GM18505 (cell line): Measurements from ENCODE around the gene ITFG1.

Experiments
- ATAC-seq: cut with Tn5 transposase; IDR thresholded peaks from one replicate; pipeline ENCODE4 v1.9.1; 2021; ENCODE audit not compliant: unreplicated experiment
- POLR2A ChIP-seq: IDR thresholded peaks from 4 replicates; pipeline ENCODE4 v1.6.1; 2011; ENCODE audit warnings: borderline replicate concordance; ENCODE audit not compliant: insufficient read depth, insufficient read length; ENCODE audit errors: extremely low read depth

Gene ITFG1

GRCh38 chr16:47416869-47417268, 44.0 kb downstream of the ITFG1 start:
- no peak for TF ChIP-seq POLR2A
- no peak for ATAC-seq

GRCh38 chr16:47413041-47413440, 47.8 kb downstream of the ITFG1 start:
- no peak for ATAC-seq
- TF ChIP-seq POLR2A, result no peak

DNA sequence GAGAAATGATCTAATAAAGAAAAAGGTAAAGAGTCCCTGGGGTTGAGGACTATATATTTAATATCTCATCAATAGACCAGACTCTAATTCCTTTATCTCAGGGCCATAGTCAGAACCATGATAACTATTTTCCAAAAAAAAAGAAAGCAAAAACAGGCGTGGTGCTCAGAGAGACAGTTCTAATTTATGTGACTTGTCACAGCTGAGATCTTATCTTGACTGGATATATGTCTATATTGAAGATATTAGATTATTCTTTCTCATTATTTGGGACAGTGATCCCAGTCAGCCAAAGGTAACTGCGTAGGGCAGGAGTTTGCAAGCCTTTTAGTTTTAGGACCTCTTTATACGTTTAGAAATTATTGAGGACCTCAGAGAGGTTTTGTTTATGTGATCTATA, 52.4 kb downstream of the ITFG1 start:
- TF ChIP-seq POLR2A, result no peak

DNA sequence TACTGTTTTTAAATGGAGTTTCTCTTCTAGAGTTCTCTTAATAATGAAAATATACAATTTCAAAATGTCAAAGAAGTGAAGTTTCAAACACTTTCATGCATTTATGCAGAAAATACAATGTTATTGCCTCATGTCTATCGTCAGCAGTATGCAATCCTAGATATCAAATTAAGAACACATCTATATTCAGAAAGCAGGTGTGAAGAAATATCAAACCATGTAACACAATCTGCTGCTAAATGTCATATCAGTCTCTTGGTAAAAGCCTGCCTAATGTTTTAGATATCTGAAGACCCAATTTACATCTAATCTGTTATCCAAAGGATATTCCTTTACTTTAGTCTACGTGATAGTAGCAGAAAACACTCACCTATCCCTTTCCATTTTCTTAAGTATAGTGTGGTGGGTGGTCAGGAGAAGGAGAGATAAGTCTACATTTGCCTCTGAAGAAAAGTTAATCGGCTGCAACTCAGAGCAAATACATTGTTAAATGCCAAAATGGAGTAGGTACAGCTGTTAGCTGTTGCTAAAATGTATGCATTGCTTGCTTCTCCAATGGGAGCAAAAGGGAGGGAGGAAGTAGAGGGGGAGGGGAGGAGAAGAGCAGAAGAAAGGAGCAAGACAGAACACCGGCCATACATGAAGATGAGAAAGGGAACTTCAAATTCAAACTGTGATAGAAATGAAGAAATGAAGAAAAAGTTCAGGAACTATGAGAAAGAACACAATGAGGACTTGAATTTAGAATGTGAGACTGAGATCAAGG, 64.9 kb downstream of the ITFG1 start:
- no peak for TF ChIP-seq POLR2A

More for the DNA sequence above, 52.4 kb downstream of the ITFG1 start:
- ATAC-seq, result no peak

DNA sequence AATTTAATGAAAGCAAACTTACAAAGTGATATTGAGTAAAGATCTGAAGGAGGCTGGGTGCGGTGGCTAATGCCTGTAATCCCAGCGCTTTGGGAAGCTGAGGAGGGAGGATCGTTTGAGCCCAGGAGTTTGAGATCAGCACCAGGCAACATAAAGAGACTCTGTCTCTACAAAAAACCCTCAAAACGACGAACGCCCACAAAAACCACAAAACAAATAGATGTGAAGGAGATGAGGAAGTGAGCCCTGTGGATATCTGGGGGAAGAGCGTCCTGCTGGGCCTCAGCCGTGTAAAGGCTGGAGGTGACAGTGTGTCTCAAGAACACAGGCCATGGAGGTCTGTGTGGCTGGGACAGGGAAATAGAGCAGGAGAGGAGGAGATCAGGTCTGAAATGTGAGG, 68.8 kb downstream of the ITFG1 start:
- TF ChIP-seq POLR2A, result no peak
- ATAC-seq, result peak; percentile 91

More for the DNA sequence above, 64.9 kb downstream of the ITFG1 start:
- ATAC-seq, result no peak

GRCh38 chr16:47388705-47389104, 72.2 kb downstream of the ITFG1 start:
- no peak for ATAC-seq

DNA sequence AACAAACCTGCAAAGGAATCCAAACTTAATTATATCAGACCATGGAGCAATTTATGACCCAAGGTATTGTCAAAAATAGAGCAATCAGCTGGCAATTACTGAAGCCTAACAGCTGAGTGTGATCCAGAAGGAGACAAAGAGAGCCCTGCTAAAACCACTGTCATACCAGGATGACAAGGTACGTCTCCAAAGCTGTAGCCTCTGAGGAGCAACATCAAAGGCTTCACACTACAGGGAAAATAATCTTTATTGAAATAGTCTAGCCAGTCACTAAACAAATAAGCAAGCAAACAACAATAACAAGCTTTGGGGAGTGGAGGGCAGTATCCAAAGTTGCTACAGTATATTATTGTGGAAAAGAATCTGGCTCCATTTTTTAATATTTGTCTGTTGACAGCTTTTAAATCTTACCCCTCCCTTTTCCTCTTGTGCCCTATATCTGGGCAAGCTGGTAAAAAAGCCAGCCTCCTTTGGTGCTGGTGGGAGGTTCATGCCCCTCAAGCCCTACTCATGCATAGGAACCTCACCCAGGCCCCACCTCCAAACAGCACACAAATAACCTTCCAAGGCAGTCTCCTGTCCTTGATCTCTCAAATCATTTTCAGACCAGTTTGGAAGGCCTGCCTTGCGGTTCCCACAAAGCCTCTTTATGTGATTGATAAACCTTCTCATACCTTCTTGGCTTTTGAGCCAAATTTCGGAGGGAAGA, 73.7 kb downstream of the ITFG1 start:
- TF ChIP-seq POLR2A, result no peak
- no peak for ATAC-seq

More at GRCh38 chr16:47388705-47389104, 72.2 kb downstream of the ITFG1 start:
- TF ChIP-seq POLR2A, result no peak

DNA sequence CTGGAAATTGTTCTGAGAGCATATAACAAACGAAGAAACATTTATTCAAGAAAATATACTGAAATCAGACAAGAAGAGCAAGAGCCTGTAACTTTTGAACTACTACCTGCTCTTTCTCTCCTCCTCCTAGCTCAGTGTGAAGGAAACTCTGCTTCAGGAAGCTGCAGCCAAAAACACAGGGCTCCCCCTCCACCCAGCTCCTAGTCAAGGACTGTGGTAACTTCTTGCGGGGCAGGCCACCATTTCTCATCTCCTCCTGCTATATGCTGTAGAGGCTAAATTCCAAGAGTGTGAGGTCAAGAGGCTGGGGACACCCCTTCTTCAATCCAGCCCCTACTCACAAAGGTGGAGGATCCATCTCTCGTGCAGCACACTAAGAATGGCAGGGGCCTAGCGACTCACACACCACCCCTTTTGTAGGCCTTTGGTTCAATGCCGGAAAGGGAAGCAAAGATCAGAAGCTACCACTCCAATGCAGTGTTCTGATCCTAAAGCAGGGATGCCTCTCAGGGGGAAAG, 74.6 kb downstream of the ITFG1 start:
- TF ChIP-seq POLR2A, result no peak
- no peak for ATAC-seq

- no peak for ATAC-seq
- TF ChIP-seq POLR2A, result no peak
Measured at GRCh38 chr16:47382362-47382761, 78.5 kb downstream of the ITFG1 start.

GRCh38 chr16:47377154-47377553, 83.7 kb downstream of the ITFG1 start:
- no peak for ATAC-seq
- no peak for TF ChIP-seq POLR2A

DNA sequence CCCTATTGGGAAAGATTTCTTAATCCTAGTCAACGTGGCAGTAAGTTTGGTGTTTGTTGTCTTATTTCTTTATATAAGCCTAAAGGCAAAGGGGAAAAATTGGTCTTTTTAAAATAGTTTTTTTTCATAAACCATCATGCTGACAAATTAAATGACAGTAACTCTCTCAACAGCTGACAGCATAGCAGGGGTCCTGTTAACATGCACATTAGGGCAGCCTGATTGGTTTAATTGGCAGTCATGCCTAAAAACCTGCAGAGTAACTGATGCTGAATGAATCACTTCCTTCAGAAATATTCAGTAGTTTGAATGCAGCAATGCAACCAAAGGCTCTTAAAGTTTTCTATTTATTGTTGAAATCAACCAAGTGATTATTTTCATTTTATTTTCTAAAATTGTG, 85.4 kb downstream of the ITFG1 start:
- TF ChIP-seq POLR2A, result no peak
- ATAC-seq, result no peak

DNA sequence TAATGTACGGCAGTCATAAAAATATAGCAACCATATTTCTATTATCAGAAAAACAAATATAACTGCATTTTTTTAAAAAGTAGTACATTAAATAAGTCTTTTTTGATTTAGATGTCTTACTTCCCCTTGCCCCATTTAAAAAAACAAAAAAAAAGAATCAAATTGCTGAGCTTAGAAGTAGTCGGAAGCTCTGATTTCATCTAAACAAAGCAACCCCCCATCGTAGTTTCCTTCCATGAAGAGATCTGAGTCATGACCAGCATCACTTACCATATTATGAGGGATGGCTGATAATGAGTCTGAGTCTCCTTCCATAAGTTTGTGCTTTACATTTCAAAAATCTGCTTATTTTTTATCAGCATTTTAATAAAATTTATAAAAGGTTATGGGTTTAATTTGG, 86.2 kb downstream of the ITFG1 start:
- ATAC-seq, result no peak
- no peak for TF ChIP-seq POLR2A

GRCh38 chr16:47371271-47372014, 89.4 kb downstream of the ITFG1 start:
- no peak for ATAC-seq
- no peak for TF ChIP-seq POLR2A
